Nephron progenitor cell (in vitro differentiated cells): ENCODE data around the gene KIRREL3.

ENCODE experiments used
- DNase-seq: peaks from one replicate; pipeline ENCODE4 v3.0.0; 2021
- H3K27ac Mint-ChIP-seq: 2 replicates; pipeline ENCODE4 v1.8.0; 2021; ENCODE audit warnings: mild to moderate bottlenecking, moderate library complexity, mixed read lengths
- H3K27me3 Mint-ChIP-seq: 2 replicates; pipeline ENCODE4 v1.8.0; 2021; ENCODE audit warnings: mild to moderate bottlenecking, low read depth, mixed read lengths; ENCODE audit not compliant: poor library complexity
- H3K36me3 Mint-ChIP-seq: 2 replicates; pipeline ENCODE4 v1.8.0; 2021; ENCODE audit warnings: low read depth, mixed read lengths
- H3K4me1 Mint-ChIP-seq: 2 replicates; pipeline ENCODE4 v1.8.0; 2021; ENCODE audit warnings: mixed read lengths
- H3K4me3 Mint-ChIP-seq: 2 replicates; pipeline ENCODE4 v1.8.0; 2021; ENCODE audit warnings: mild to moderate bottlenecking, moderate library complexity, mixed read lengths
- H3K9me3 Mint-ChIP-seq: 2 replicates; pipeline ENCODE4 v1.8.0; 2021; ENCODE audit warnings: mild to moderate bottlenecking, moderate library complexity, mixed read lengths
- CTCF ChIP-seq: fragments of 200-600 bp; sonication (generic); IDR thresholded peaks from 2 replicates; pipeline ENCODE4 v1.5.0; 2021; ENCODE audit warnings: antibody characterized with exemption

The KIRREL3 gene

GRCh38 chr11:126423154-126423553 lies 577.4 kb downstream of the KIRREL3 start:
- Mint-ChIP-seq H3K9me3 (no peaks in the 10 kb centered on the region), H3K36me3 (peaks cover 20% of the 10 kb centered on the region), H3K27me3 (peaks cover 3% of the 10 kb centered on the region), H3K4me1 (peaks cover 82% of the 10 kb centered on the region), H3K27ac (no peak overlapping the region), H3K4me3 (no peak overlapping the region)
- no peak for TF ChIP-seq CTCF
- no peak for DNase-seq

- Mint-ChIP-seq H3K27ac (no peak overlapping the region), H3K4me3 (no peak overlapping the region), H3K4me1 (peaks cover 75% of the 10 kb centered on the region), H3K36me3 (peaks cover 16% of the 10 kb centered on the region), H3K9me3 (no peaks in the 10 kb centered on the region), H3K27me3 (peaks cover 3% of the 10 kb centered on the region)
- DNase-seq: no peak
- no peak for TF ChIP-seq CTCF
Observed at GRCh38 chr11:126422446-126422845, 578.1 kb downstream of the KIRREL3 start.

GRCh38 chr11:126421271-126421671 lies 579.3 kb downstream of the KIRREL3 start:
- peaks cover 3% of the 10 kb centered on the region for H3K27me3 Mint-ChIP-seq
- peak overlapping the region; percentile 39 for H3K27ac Mint-ChIP-seq
- no peaks in the 10 kb centered on the region for H3K9me3 Mint-ChIP-seq
- peaks cover 64% of the 10 kb centered on the region for H3K4me1 Mint-ChIP-seq
- H3K4me3 Mint-ChIP-seq: no peak overlapping the region
- no peak for TF ChIP-seq CTCF
- peaks cover 11% of the 10 kb centered on the region for H3K36me3 Mint-ChIP-seq
- DNase-seq: no peak

- H3K4me3 Mint-ChIP-seq: no peak overlapping the region
- peaks cover 3% of the 10 kb centered on the region for H3K27me3 Mint-ChIP-seq
- peak overlapping the region; percentile 39 for H3K27ac Mint-ChIP-seq
- peaks cover 62% of the 10 kb centered on the region for H3K4me1 Mint-ChIP-seq
- no peak for TF ChIP-seq CTCF
- H3K9me3 Mint-ChIP-seq: no peaks in the 10 kb centered on the region
- no peak for DNase-seq
- peaks cover 16% of the 10 kb centered on the region for H3K36me3 Mint-ChIP-seq
Observed at GRCh38 chr11:126420698-126421256, 579.8 kb downstream of the KIRREL3 start.

GRCh38 chr11:126419801-126420697 lies 580.5 kb downstream of the KIRREL3 start:
- H3K27ac Mint-ChIP-seq: no peak overlapping the region
- H3K4me1 Mint-ChIP-seq: peaks cover 55% of the 10 kb centered on the region
- no peak for DNase-seq
- H3K4me3 Mint-ChIP-seq: no peak overlapping the region
- TF ChIP-seq CTCF: no peak
- no peaks in the 10 kb centered on the region for H3K9me3 Mint-ChIP-seq
- H3K27me3 Mint-ChIP-seq: peaks cover 3% of the 10 kb centered on the region
- peaks cover 19% of the 10 kb centered on the region for H3K36me3 Mint-ChIP-seq
